Gastroesophageal sphincter (tissue), 3 donors: Measurements from ENCODE around the gene TMEM171.

ENCODE experiments used
- POLR2A ChIP-seq, 2 donors: fragments of 450-650 bp; IDR thresholded peaks; one replicate each; pipeline ENCODE4 v1.6.1; 2017; ENCODE audit warnings: antibody characterized with exemption in 2 of 2, mild to moderate bottlenecking in 2 of 2, moderate library complexity in 1 of 2
- POLR2AphosphoS5 ChIP-seq: sonication (generic); formaldehyde crosslinking; IDR thresholded peaks from one replicate; pipeline ENCODE4 v1.6.1; 2017; ENCODE audit warnings: antibody characterized with exemption
- TF ChIP-seq, protein P1 (sequence below), 4 experiments: fragments of 200-600 bp in 2 of 4; fragments of 450-650 bp in 2 of 4; sonication (generic) in 1 of 4; IDR thresholded peaks; one replicate each; pipeline ENCODE4 v1.5.1; 2017 to 2019; ENCODE audit warnings: antibody characterized with exemption in 4 of 4, mild to moderate bottlenecking in 2 of 4, moderate library complexity in 2 of 4

DNA sequence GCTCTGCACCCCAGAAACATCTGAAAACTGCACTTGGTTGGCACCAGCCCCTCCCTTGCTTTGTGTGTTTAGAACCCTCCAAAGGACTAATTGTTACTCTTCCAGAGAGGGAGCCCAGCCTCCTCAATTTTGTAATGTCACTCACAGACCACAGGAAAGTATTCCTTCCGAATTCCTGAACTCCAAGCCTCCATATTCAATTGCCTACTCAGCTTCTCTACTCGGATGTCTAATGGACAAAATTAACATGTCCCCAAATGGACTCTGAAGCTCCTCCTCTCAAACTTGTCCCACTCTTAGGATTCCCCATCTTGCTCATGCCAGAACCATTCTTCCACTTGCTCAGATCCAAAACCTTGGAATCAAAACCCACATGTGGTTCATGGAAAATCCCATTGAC, 3.9 kb upstream of the TMEM171 start:
- TF ChIP-seq, protein P1, sequence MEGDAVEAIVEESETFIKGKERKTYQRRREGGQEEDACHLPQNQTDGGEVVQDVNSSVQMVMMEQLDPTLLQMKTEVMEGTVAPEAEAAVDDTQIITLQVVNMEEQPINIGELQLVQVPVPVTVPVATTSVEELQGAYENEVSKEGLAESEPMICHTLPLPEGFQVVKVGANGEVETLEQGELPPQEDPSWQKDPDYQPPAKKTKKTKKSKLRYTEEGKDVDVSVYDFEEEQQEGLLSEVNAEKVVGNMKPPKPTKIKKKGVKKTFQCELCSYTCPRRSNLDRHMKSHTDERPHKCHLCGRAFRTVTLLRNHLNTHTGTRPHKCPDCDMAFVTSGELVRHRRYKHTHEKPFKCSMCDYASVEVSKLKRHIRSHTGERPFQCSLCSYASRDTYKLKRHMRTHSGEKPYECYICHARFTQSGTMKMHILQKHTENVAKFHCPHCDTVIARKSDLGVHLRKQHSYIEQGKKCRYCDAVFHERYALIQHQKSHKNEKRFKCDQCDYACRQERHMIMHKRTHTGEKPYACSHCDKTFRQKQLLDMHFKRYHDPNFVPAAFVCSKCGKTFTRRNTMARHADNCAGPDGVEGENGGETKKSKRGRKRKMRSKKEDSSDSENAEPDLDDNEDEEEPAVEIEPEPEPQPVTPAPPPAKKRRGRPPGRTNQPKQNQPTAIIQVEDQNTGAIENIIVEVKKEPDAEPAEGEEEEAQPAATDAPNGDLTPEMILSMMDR (IDR thresholded peaks at IDR 0.05): no peak
- no peak for TF ChIP-seq POLR2AphosphoS5
- TF ChIP-seq POLR2A (IDR thresholded peaks at IDR 0.05): no peak
